Gastrocnemius medialis (tissue), 4 donors: Measurements from ENCODE around the gene EZR.

Experiments used
- POLR2A ChIP-seq, 2 donors: fragments of 450-650 bp; IDR thresholded peaks; one replicate each; pipeline ENCODE4 v1.6.1; 2017; ENCODE audit warnings: antibody characterized with exemption in 2 of 2, mild to moderate bottlenecking in 2 of 2, moderate library complexity in 2 of 2
- TF ChIP-seq, protein P1 (sequence below), 5 experiments: fragments of 450-650 bp in 3 of 5; fragments of 200-600 bp in 2 of 5; sonication (generic) in 2 of 5; IDR thresholded peaks in 4 of 5; conservative IDR thresholded peaks in 1 of 5; 1 replicate in 4 of 5; 2 replicates in 1 of 5; pipeline ENCODE4 v1.5.1; 2016 to 2019; ENCODE audit warnings: antibody characterized with exemption in 5 of 5, mild to moderate bottlenecking in 3 of 5, moderate library complexity in 3 of 5

- TF ChIP-seq, protein P1, sequence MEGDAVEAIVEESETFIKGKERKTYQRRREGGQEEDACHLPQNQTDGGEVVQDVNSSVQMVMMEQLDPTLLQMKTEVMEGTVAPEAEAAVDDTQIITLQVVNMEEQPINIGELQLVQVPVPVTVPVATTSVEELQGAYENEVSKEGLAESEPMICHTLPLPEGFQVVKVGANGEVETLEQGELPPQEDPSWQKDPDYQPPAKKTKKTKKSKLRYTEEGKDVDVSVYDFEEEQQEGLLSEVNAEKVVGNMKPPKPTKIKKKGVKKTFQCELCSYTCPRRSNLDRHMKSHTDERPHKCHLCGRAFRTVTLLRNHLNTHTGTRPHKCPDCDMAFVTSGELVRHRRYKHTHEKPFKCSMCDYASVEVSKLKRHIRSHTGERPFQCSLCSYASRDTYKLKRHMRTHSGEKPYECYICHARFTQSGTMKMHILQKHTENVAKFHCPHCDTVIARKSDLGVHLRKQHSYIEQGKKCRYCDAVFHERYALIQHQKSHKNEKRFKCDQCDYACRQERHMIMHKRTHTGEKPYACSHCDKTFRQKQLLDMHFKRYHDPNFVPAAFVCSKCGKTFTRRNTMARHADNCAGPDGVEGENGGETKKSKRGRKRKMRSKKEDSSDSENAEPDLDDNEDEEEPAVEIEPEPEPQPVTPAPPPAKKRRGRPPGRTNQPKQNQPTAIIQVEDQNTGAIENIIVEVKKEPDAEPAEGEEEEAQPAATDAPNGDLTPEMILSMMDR (IDR thresholded peaks at IDR 0.05 in 4 of 5, conservative IDR thresholded peaks at IDR 0.05 in 1 of 5) = no peak
- no peak for TF ChIP-seq POLR2A (IDR thresholded peaks at IDR 0.05)
Measured at GRCh38 chr6:158776737-158777136, 42.4 kb downstream of the EZR start.
